Type B pancreatic cell (in vitro differentiated cells): ENCODE data around the gene C2CD4A. TPM values are rescaled to one million over a fixed set of nuclear protein-coding genes. Genes with fewer than 3 reads are reported as not detected.

ENCODE experiments used
- DNase-seq: peaks from one replicate; pipeline ENCODE4 v3.0.0; 2021; ENCODE audit warnings: mixed read lengths; ENCODE audit not compliant: unreplicated experiment; ENCODE audit errors: extremely low spot score
- H3K27ac Mint-ChIP-seq: 2 replicates; pipeline ENCODE4 v1.8.0; 2021; ENCODE audit warnings: mild to moderate bottlenecking, mixed read lengths
- H3K27me3 Mint-ChIP-seq: 2 replicates; pipeline ENCODE4 v1.8.0; 2021; ENCODE audit warnings: mixed read lengths
- H3K36me3 Mint-ChIP-seq: 2 replicates; pipeline ENCODE4 v1.8.0; 2021; ENCODE audit warnings: mixed read lengths
- H3K4me1 Mint-ChIP-seq: one replicate; pipeline ENCODE4 v1.8.0; 2021; ENCODE audit warnings: mixed read lengths; ENCODE audit not compliant: unreplicated experiment
- H3K4me3 Mint-ChIP-seq: 2 replicates; pipeline ENCODE4 v1.8.0; 2021; ENCODE audit warnings: mild to moderate bottlenecking, mixed read lengths
- H3K9me3 Mint-ChIP-seq: 2 replicates; pipeline ENCODE4 v1.8.0; 2021; ENCODE audit warnings: mixed read lengths
- CTCF ChIP-seq: fragments of 200-600 bp; sonication (generic); conservative IDR thresholded peaks from 2 replicates; pipeline ENCODE4 v1.5.0; 2021; ENCODE audit warnings: antibody characterized with exemption, mild to moderate bottlenecking
- total RNA-seq: library from RNA; stranded (reverse); gene quantifications from 2 replicates; pipeline ENCODE4 v1.2.1, GENCODE V29; 2021; ENCODE audit warnings: low replicate concordance

Gene C2CD4A
- total RNA-seq, 1 donor from 2014 or later = 1.7 TPM

- TF ChIP-seq CTCF = no peak
- H3K4me3 Mint-ChIP-seq = no peak overlapping the region
- H3K27me3 Mint-ChIP-seq = no peaks in the 10 kb centered on the region
- H3K9me3 Mint-ChIP-seq = no peaks in the 10 kb centered on the region
- peak overlapping the region; percentile 22 for H3K27ac Mint-ChIP-seq
- DNase-seq = no peak
- H3K36me3 Mint-ChIP-seq = no peaks in the 10 kb centered on the region
- H3K4me1 Mint-ChIP-seq = peaks cover 11% of the 10 kb centered on the region
Measured at GRCh38 chr15:62119227-62119864, 52.6 kb downstream of the C2CD4A start.

- DNase-seq = no peak
- Mint-ChIP-seq H3K9me3 (no peaks in the 10 kb centered on the region), H3K27me3 (no peaks in the 10 kb centered on the region), H3K27ac (no peak overlapping the region), H3K36me3 (no peaks in the 10 kb centered on the region), H3K4me1 (peaks cover 12% of the 10 kb centered on the region), H3K4me3 (no peak overlapping the region)
- TF ChIP-seq CTCF = no peak
Measured at GRCh38 chr15:62119874-62120273, 53.1 kb downstream of the C2CD4A start.

Other genes starting within 250 kb of the C2CD4A start
- 38.7 and 45.8 TPM in 2 replicates for gene VPS13C, start 6.5 kb upstream of the C2CD4A start, total RNA-seq
- gene C2CD4B, start 98.3 kb downstream of the C2CD4A start, total RNA-seq = 2.7 and 2.9 TPM in 2 replicates